TTC549 (cell line): ENCODE data around the gene CD44.

Experiments used
- FAIRE-seq: peaks from 2 replicates; lab custom pipeline; 2012; peaks lifted over from hg19 to GRCh38; lab: Jason Lieb, UNC

Gene CD44

GRCh38 chr11:35265755-35266454 is 126.9 kb downstream of the CD44 start:
- no peak for FAIRE-seq

DNA sequence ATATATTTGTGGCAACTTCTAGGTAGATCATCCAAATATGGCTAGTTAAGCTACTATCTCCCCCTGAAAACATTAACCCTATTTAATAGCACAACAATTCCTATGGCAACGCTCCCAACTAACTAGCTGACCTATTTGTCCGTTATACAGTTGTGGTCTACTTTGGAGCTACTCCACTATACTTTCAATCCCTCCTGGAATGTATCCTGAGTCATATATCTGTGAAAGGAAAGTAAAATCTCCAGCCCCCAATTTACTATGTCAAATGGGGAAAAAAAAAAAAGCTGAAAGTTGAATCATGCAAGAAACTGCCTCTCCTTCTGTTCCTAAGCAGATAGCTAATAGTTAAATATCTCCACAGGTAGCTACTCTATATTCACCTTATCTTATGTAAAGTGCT is 128.5 kb downstream of the CD44 start:
- no peak for FAIRE-seq

GRCh38 chr11:35270342-35270741 is 131.4 kb downstream of the CD44 start:
- FAIRE-seq, result no peak

DNA sequence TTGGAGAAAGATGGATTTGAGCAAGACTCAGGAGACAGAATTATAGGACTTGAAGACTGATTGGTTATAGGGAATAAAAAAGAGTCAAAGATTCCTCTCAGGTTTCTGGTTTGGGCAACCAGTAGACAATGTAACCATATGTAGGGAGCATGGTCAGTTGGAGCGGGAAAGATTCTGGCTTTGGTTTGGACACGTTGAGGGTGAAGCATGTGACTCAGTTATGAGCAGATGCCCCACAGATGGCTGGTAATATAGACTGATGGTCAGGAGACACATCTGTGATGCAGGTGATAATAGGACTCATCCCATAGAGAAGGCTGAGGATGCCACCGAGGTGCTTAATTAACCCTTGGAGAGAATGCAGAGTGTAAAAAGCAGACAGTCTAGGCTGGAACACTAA is 132.1 kb downstream of the CD44 start:
- no peak for FAIRE-seq

DNA sequence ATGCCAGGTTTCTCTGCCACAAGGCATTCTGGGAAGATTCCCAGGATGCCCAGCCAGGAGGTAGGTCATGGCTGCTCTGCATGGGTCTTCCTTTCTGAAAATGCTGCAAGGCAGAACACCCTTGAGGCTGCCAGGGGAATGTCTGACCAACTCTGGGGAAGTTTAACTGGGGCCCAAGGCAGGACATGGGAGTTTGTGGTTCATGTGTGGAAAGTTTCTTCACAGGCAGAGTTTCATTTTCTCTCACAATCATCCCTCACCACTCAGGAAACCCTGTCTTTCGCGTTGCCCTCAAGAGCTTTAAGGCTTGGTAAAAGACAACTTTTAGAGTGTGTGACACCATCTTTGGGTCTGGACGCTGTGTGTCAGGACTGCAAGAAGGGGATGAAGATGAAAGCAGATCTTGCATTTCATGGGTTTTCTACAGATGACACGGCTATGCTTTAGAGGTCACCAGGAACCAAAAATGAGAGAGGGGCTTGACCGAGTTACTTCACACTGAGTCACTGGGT is 133.5 kb downstream of the CD44 start:
- FAIRE-seq, result no peak

- FAIRE-seq, result no peak
Observed at GRCh38 chr11:35274909-35275785, 136.2 kb downstream of the CD44 start.

DNA sequence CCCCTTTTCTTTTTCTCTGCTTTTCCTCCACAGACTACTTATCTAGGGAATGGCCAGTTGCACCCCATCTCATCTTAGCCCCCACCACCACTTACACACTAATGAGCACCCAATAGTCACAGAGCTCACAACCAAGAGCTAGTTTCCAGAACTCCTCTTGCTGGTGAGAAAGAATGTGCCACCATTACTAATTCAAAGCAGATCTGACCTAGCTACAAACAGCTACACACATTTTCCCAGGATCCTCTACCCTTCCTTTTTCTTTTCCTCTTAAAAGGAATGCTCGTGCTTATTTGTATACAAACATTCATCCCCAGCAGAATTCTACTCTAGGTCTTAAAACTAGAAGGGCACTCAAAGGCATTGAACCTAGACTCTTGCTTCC is 136.8 kb downstream of the CD44 start:
- no peak for FAIRE-seq

DNA sequence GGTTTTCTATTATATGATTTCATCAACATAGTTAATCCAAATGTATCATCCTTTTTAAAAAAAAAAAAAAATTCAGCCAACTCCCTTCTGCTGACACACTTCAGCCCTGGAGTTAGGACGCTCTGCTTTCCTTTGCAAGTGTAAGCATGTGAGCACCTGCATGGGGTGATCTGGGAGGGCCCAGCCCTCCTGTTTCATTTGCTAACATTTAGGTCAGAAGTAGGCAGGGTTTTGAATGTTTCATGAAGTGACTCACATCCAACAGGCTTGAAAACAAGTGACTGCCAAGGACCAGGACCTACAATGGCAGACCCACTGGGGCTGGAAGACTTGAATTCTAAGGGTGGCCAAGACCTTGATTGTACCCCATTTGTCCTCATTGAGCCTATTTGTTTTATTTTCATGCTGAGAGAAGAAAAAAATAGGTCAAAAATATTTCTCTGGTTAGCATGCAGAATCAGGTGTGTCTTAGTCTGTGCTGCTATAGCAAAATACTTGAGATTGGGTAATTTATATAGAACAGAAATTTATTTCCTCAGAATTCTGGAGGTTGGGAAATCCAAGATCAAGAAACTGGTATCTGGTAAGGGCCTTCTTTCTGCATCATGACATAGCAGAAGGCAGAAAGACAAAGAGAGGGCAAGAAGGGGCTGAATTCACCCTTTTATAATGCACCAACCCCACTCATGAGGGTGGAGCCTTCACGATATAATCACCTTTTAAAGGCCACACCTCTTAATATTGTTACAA is 137.6 kb downstream of the CD44 start:
- no peak for FAIRE-seq

- no peak for FAIRE-seq
Observed at GRCh38 chr11:35277827-35278226, 138.9 kb downstream of the CD44 start.

- no peak for FAIRE-seq
Observed at GRCh38 chr11:35280727-35281126, 141.8 kb downstream of the CD44 start.

GRCh38 chr11:35281169-35281688 is 142.3 kb downstream of the CD44 start:
- no peak for FAIRE-seq
